Activated CD4-positive, alpha-beta T cell treated with anti-CD3 and anti-CD28 coated beads, Interleukin-10, Interleukin-2, amounts not matched to agents 100 ng/mL and 50 ng/mL, durations not matched to agents 16 hours and 8 hours (primary cell): ENCODE data around the gene HS3ST1.
A peak's percentile ranks its signal among the peaks of the same experiment; 100 is the strongest.

ENCODE experiments used
- DNase-seq: peaks from one replicate; pipeline ENCODE4 v3.0.0-alpha.2; 2020

The HS3ST1 gene

GRCh38 chr4:11428231-11428898 lies at the start of gene HS3ST1:
HS3ST1 (minus strand) TSS chr4:11428894; CDS start chr4:11400005, 28,889 bp downstream.
- DNase-seq = no peak

GRCh38 chr4:11475871-11476270 lies 47.2 kb upstream of the HS3ST1 start:
- no peak for DNase-seq

DNA sequence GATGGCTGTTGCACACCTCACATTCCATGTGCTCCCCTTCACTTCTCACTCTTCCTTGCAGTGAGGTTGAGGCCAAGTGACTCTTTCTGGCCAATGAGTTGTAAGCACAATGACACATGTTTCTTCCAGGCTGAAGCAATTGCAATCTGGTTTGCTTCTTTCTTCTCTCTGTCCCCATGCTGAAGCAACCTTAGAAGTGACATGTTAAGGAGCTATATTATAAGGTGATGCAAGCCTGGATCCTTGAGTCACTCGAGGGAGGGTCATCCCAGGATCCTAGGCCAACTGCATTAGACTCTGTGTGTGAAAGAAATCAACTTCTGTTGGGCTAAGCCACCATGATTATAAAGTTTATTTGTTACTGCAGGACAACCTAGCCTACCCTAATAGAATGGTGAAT lies 45.5 kb upstream of the HS3ST1 start:
- DNase-seq = no peak

- DNase-seq = no peak
These were observed 43.8 kb upstream of the HS3ST1 start for GRCh38 chr4:11472535-11472934.

- peak; percentile 83 for DNase-seq
These were observed 42.9 kb upstream of the HS3ST1 start for GRCh38 chr4:11471618-11472017.

DNA sequence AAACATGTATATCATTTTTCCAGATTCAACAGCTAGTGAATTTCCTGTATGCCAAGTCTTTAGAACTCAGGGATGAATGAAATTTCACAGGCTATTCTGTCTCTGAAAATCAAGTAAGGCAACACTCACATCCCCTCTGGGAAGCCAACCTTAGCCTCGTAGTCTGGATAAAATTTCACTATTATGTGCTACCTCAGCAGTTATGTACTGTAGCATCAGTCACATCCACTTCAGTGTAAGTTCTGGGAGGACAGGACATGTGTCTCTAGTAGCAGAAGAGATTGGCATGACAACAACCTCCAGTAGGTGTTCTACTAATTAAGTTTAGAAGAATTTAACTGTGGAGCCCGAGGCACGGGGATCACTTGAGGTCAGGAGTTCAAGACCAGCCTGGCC lies 42.4 kb upstream of the HS3ST1 start:
- no peak for DNase-seq

GRCh38 chr4:11470438-11471045 lies 41.8 kb upstream of the HS3ST1 start:
- DNase-seq = peak; percentile 52

DNA sequence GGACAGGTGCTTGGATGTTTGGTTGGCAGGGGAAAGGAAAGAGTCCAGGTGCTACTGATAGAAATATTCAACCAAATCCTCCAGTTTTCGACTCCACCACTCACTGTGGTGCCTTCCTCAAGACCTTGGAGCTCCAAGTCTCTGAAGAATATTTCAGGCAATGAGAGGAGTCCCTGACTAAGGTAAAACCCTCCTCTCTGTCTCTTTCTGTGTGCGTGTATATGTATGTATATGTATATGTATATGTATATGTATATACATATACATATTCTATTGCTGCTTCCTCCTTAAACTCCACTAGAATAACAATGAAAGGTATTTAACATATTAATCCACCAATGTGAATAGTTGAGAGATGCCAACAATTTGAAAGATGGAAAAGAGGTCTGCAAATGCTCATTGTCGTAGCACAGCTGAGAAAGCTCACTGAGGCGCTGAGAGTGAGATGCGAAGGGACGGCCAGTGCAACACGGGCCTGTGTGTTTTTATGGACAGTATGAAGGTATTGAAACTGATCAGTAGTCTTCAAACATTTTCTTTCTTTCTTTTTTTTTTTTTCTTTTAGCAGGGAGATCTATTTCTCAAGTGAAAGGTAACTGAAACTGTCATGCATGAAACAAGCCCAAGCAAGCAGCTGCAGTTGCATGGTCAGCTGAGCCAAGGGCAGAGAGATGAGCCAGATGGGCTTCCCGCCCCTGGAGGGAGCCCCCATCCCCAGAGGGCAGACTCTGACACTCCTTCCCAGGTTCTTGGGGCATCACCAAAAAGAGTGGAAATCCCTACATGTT lies 41.1 kb upstream of the HS3ST1 start:
- DNase-seq = no peak

DNA sequence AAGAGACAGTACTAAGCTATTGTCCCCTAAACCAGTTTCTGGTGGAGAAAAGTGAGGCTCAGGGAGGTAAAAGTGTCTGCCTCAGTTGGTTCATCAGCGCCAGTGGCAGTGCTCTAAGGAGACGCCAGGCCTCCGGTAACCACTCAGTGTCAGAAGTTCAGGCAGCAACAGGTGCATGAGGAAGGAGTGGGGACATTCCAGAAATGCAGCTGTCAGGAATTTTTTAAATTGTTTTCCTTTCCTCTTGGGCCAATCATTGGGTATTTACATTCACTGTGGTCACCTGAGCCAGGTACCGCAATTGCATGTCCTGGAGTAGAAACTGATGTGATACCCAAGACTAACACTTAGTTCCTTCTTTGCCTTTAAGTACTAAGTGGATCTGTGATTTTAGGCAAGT lies 40.2 kb upstream of the HS3ST1 start:
- no peak for DNase-seq

GRCh38 chr4:11467931-11468330 lies 39.2 kb upstream of the HS3ST1 start:
- DNase-seq = no peak

DNA sequence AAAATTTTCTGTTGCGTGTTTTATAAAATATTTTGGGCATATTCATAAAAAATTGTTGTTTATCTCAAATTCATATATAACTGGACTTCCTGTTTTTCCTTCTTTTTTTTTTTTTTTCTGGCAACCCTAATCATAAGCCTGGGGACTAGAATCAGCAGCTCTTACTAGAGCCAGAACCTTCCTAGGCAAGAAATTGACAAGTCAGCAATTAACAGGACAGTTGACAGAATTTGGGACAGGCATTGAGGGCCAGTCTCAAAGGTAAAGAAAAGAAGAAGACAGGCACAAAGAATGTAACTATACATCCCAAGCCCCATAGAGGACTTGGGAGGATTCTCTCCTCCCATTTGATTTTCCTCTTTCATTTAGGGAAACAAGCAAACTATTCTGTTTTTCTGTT lies 35.0 kb upstream of the HS3ST1 start:
- DNase-seq = no peak

DNA sequence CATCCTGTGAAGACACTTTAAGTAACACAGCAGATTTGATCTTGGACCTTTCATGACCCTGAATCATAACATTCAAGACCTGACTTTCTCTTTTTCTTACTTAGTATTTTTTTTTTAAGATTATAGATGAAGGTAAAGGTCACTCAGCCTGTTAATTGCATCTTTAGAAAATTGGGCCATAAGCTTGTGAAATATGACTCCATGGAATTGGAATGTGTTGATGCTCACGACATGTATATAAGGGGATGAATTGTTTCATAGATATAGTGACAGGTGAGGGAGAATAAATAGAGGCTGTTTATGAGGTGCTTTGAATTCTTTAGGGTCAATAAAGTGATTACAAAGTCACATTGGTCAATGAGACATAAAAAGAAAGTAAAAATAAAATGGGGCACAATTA lies 27.7 kb upstream of the HS3ST1 start:
- no peak for DNase-seq

DNA sequence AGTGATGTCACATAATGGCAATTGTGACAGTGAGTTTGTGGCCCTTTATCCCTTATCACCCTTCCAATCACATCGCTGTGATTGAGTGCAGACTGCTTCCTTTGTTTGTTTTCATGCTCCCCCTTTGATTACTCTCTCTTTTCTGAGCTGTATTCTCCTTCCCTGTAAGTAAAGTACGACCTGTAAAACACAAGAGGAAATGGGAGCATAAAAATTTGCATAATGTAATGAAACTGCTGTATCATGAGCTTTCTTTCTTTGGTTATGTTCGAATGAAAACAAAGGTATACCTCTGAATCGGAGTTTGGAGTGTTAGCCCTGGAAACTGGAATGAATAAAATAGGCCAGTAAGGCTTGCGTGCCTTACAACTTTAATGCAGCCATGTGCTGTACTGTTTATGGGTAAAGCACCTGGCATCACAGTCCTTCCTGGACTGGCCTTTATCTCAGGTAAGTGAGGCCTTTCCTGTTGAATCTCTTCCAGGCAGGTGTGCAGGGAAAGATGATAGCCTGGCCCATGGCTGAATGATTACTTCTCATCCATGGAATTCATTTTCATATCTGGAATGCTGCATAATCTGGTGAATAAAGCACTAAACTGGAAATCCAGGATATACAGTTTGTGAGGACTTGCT lies 26.6 kb upstream of the HS3ST1 start:
- DNase-seq = no peak

DNA sequence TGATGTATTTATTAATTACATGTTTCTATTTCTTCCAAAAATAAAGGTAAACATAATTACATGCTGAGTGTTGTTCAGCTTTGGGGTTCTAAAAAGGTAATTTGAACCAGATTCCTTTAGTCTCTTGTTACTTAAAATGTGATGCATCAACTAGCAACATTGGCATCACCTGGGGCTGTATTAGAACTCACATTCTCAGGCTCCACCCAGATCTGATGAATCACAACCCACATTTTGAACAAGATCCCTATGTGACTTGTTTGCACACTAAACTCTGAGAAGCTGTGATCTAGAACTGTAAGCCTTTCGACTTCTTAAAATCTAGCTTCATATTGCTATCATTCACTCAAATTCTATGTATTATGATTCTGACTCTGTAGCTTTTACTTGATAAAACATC lies 23.0 kb upstream of the HS3ST1 start:
- DNase-seq = no peak

- DNase-seq = no peak
These were observed 17.6 kb upstream of the HS3ST1 start for GRCh38 chr4:11446155-11446811.

DNA sequence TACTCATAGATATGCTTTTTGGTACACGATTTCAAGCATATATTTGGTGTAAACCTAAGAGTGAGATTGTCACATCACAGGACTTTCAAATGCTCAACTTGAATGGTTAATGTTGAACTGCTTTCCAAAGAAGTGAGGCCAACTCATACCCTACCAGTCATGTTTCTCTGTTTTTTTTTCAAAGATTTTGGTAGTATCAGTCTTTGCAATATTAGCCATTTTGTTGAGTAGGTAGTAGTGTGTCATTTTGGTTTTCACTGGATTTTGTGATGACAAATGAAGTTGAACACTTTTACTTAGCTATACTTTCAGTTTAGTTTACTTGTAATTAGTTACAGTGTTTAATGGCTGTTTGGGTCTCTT lies 12.5 kb upstream of the HS3ST1 start:
- DNase-seq = no peak

- DNase-seq = no peak
These were observed 11.9 kb upstream of the HS3ST1 start for GRCh38 chr4:11440481-11441193.

DNA sequence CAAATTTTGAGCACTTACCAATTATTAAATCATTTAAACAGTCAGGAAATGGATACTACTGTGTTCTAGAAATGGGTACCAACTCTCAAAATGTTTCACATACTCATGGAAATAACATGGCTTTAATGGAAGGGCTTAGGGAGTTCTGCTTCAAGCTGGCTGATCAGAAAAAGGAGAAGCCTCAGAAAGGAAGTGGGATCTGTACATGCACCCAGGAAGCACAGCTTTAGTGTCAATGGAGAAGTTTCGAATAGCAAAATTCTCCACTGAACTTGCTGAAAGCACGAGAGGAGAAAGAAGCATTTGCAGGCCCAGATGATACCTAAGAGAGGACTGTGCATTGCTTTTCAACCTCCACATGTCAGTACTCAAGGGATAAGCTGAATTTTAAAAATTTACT lies 11.1 kb upstream of the HS3ST1 start:
- no peak for DNase-seq

GRCh38 chr4:11438647-11439046 lies 10.0 kb upstream of the HS3ST1 start:
- no peak for DNase-seq

- no peak for DNase-seq
These were observed 8.0 kb upstream of the HS3ST1 start for GRCh38 chr4:11436673-11437072.

DNA sequence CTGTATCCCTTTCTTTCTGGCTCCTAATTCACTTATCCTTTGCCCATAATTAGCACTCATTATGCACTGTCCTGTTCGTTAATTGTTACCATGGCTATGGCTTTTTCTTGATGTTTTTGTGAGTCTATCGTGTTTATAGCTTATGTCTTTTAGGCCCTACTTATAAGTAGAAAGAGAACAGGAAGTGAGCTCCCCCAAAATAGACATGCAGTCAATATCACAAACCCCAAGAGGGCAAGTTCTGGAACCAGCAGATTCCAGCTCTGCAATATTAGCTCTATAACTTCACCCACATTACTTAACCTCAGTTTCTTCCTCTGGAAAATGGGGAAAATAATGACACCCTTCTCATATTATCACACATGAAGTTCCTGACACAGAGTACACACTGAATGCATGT lies 7.4 kb upstream of the HS3ST1 start:
- DNase-seq = no peak

GRCh38 chr4:11435557-11435956 lies 6.9 kb upstream of the HS3ST1 start:
- DNase-seq = no peak

- DNase-seq = no peak
These were observed 2.4 kb upstream of the HS3ST1 start for GRCh38 chr4:11431111-11431510.
